IPS-18c (cell line): ENCODE measurements around the gene TRANK1.

Source experiments
- H3K4me3 ChIP-seq: 2 replicates; pipeline ENCODE4 v1.7.0; 2013; ENCODE audit warnings: low read depth, mild to moderate bottlenecking, low read length, moderate library complexity; ENCODE audit not compliant: insufficient read depth
- H3K9me3 ChIP-seq: one replicate; pipeline ENCODE4 v1.6.1; 2013; ENCODE audit warnings: mild to moderate bottlenecking, low read length, moderate library complexity; ENCODE audit not compliant: control insufficient read depth, insufficient read depth

TRANK1 gene

DNA sequence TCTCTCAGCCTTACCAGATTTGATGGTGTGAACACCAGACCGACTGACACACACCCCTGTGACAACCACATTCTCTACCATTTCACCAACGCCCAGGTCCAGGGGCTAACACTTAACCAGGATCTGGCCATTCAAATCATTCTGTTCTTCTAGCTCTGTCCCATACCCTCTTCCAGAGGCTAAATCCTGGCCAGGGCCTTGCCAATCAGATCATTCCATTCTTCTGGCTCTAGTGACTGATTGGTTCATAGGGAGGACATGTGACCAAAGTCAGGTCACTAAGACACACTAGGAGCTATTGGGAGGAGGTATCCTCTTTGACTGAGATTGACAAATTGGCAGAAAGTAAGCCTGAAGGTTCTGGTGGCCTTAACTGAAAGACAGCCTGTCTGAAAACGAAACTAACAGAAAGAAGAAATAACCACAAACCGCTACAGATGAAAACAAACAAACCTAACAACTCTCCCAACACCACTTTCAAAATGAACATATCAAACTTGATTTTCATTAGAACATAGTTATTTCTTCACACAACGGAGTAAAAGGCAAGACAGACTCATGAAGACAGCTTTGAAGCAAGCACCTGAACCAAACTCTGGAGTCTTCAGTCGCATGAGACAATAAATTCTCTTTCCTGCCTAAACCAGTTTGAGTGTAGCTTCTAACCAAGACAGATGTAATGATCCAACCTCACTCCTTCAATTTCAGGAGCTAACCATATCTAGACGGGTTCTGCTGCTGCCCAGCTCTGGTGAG is 68.5 kb downstream of the TRANK1 start:
- no peaks in the 10 kb centered on the region for H3K9me3 ChIP-seq

DNA sequence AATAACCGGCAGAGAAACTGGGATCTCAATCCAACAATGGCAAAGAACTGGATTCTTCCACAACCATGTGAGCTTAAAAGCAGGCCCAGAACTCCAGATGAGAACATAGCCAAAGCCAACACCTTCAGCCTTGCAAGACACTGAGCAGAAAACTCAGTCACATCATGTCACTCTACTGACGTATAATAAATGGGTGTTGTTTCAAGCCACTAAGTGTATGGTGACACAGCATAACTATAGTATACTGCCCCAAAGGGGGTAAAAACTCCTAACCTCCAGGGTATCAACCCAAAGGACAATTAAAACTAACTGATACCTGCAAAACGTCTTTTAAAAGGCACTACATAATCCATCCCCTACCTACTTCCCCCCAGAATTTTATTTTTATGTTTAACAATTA is 69.5 kb downstream of the TRANK1 start:
- Histone ChIP-seq H3K9me3 (no peaks in the 10 kb centered on the region), H3K4me3 (no peak overlapping the region)

More for the DNA sequence above, 68.5 kb downstream of the TRANK1 start:
- H3K4me3 ChIP-seq = no peak overlapping the region

DNA sequence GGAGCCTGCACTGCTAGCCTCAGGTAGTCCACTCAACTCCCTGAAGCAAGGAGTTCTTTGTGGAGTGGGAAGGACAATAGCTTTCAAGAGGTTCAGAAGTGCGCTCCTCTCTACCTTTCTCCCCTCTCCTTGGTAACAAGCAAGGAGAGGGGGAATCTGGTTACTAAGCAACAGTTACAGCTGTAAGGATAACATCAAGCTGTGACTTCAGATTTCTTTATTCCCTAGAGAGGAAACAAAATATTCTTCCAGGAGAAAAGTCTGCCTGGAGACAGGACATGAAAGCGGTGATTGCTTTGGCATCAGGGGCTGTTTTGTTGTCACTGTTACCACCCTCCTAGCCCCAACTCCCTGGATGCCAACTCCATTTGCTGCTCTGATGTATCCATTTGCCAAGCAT is 70.4 kb downstream of the TRANK1 start:
- no peak overlapping the region for H3K4me3 ChIP-seq

DNA sequence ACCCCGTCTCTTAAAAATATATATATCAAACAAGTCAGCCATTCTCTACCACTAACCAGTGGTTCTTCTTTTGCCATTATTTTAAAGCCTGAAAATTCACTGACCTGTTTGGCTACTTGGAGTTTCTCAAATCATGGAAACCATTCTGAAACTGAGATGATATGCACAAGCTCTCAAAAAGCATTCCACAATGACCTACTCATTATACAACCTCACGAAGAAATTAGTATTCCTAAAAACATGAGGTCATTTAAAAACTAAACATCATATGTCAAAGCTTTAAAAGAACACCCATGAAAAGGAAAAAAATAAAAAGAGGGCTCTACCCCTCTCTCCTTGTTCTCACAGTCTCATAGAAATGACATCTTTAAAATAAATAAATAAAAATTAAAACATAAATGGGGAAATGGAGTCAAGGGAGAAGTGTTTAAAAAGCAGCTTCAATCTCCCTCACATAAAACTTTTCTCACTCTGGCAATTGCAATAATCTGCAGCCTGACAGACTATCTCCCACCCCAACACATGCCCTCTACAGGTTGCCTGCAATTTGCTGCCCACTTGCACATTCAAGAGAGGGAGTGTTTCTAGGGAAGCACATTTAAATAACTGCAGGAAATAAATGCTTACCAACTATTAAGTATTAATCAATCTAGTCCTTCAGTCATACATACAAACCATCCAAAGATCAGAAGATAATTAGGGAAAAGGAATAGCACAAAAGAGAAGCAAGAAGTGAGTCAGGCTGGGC is 73.3 kb downstream of the TRANK1 start:
- Histone ChIP-seq H3K9me3 (no peaks in the 10 kb centered on the region), H3K4me3 (no peak overlapping the region)

More for the DNA sequence above, 70.4 kb downstream of the TRANK1 start:
- H3K9me3 ChIP-seq = no peaks in the 10 kb centered on the region

- Histone ChIP-seq H3K4me3 (no peak overlapping the region), H3K9me3 (no peaks in the 10 kb centered on the region)
These were observed 76.0 kb downstream of the TRANK1 start for GRCh38 chr3:36868614-36869436.

DNA sequence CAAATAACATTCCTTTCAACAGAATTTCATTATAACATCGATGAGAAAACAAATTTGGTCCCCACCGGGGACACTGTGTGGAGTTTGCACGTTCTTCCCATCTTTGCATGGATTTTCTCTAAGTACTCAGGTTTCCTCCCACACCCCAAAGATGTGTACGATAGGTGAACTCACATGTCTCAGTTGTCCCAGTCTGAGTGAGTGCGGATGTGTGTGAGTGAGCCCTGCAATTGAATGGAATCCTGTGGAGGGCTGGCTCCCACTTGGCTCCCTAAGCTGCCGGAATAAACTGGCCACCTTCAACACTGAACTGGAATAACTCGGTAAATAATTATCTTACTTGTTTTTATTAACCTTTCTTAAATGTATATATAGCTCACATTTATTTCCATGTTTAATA is 77.0 kb downstream of the TRANK1 start:
- Histone ChIP-seq H3K4me3 (no peak overlapping the region), H3K9me3 (no peaks in the 10 kb centered on the region)

DNA sequence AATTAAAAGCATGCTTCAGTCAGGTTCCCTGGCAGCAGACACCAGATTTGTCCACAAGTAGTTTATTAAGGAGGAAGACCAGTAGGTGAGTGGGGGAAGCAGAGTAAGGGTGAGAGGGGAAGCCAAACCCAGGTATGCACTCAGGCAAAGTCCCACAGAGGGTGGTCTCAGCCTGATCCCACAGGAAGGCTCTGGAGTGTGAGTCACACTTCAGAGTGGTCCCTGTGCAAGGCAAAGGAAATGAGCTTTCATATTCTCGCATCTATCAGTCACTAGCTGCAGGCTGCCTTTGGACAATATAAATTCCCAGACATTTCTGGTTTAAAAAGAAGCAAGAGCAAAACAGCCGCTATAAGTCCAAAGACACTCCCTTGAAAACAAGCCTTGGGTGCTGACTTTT is 78.5 kb downstream of the TRANK1 start:
- Histone ChIP-seq H3K9me3 (no peaks in the 10 kb centered on the region), H3K4me3 (no peak overlapping the region)

DNA sequence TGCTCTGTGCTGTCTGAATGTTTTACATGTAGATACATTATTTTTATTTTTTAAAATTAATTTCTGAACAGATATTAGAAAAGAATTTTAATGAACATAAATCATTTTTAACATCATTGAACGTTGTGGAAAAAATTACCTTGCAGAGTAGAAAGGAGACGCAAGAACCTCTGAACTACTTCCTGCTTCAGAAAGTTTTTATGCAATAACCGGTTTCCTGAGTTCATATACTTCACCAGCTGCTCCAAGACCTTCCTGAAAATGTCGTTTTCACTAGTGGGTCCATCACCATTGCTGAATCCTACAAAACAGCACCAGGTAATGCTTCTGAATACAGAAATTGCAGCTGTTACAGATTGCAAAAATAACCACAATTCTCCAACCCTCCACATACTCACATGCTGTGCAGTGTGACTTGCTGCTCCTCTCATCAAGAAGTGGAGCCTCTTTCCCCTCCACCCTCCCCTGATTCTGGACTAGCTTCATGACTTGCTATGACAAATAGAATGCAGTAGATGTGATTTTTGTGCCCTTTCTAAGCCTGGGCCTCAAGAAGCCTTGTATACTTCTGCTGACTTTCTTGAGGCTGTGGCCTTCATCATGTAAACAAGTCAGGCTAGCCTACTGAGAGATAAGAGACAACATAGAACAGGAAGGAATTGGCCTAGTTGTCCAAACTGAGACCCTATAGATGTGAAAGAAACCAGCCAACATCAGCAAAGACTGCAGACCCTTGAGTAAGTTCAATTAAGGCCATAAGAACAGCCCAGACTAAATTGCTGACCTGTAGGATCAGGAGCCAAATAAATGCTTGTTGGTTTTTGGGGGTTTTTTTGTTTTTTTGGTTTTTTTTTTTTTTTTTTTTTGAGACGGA is 80.4 kb downstream of the TRANK1 start:
- H3K4me3 ChIP-seq = no peak overlapping the region
- no peaks in the 10 kb centered on the region for H3K9me3 ChIP-seq

- Histone ChIP-seq H3K9me3 (peaks cover 2% of the 10 kb centered on the region), H3K4me3 (no peak overlapping the region)
These were observed 82.6 kb downstream of the TRANK1 start for GRCh38 chr3:36862076-36862755.

GRCh38 chr3:36859494-36859893 is 85.4 kb downstream of the TRANK1 start:
- Histone ChIP-seq H3K4me3 (no peak overlapping the region), H3K9me3 (peaks cover 2% of the 10 kb centered on the region)

DNA sequence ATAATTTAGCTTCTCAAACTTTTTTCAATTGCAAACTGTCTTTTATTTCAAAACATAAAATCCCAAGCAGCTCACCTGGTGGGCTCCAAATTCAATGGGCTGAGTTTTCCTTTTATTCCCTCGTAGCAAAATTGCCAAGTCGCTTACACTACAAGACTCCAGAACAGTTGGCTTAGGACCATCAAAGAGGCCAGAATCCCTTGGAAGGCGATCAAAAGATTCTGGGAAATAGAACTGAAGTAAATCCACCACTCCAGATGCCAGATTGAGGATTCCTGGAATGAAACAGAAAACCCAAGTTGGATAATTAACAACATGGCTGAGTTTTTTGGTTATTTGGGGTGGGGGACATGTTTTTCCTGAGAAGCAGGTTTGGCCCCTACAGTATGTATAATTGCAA is 92.8 kb downstream of the TRANK1 start:
- no peaks in the 10 kb centered on the region for H3K9me3 ChIP-seq
- H3K4me3 ChIP-seq = no peak overlapping the region

- H3K4me3 ChIP-seq = no peak overlapping the region
- H3K9me3 ChIP-seq = no peaks in the 10 kb centered on the region
These were observed 94.1 kb downstream of the TRANK1 start for GRCh38 chr3:36850743-36851142.

- Histone ChIP-seq H3K4me3 (no peak overlapping the region), H3K9me3 (peaks cover 2% of the 10 kb centered on the region)
These were observed 98.4 kb downstream of the TRANK1 start for GRCh38 chr3:36846406-36846805.

- H3K4me3 ChIP-seq = no peak overlapping the region
- H3K9me3 ChIP-seq = peaks cover 4% of the 10 kb centered on the region
These were observed 101.5 kb downstream of the TRANK1 start for GRCh38 chr3:36843065-36844051.

DNA sequence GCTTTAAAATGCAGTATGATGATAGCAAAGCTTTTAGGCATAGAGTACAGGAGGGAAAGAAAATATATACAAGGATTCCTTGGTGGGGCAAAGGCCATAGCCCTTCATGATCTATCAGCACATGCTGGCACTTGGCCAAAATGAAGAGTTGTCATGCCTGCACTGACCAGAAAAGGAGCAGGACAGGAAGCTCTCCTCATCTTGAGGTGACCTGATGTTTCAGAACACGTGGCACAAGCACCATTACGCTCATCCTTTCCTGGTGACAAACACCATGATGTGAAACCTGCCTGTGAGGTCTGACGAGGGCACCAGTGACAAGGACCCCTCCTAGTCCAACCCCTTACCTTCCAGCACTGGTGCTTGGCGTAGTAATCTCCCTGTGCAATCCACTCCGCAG is 102.6 kb downstream of the TRANK1 start:
- H3K4me3 ChIP-seq = no peak overlapping the region
- H3K9me3 ChIP-seq = peaks cover 4% of the 10 kb centered on the region
